ENCODE data around the gene ROR2. TPM values are rescaled to one million over a fixed set of nuclear protein-coding genes. Genes with fewer than 3 reads are reported as not detected.

Gene ROR2
- total and polyA plus RNA-seq, 2 of the 13 experiments (the other 11 are each of a cell fraction or from before 2014, with no cell fraction given): not detected

DNA sequence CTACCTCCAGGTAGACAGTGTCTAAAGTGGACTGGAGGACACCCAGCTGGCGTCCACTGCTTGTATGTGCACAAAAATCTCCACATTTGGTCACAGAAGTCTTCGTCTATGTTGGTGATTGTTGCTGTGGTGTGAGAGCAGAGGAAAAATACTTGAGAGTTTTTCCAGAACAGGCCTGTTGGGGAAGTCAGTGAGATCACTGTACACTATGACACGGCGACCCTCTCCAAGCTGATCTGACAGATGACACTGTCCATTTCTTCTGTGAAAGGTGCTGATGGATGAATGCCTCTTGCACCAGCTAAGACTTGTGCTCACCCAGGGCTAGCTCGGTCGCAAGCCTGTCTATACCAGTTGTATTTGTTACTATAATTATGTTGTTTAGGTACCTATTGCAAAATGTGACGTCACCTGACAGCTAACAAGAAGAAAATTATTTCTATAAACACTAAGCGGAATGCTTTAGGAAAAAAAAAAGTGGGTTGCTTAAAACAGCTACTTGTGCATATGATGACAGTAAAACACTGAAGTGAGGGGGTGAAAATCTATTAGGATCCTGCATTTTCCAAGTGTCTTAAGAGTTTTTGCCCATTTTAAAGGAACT lies 142.3 kb downstream of the ROR2 start:
- CTCF ChIA-PET (ENCODE audit: low intra/inter-chr PET ratio, low total read pairs): no interaction called here
- no TSS peak for BruUV-seq (replicated peaks)
- no peaks in the 10 kb centered on the region for H3K79me2 ChIP-seq (ENCODE audit: insufficient read depth, low read length)

GRCh38 chr9:91805031-91805430 lies 145.0 kb downstream of the ROR2 start:
- intact Hi-C loops (cut with micrococcal nuclease; ENCODE audit: unreplicated experiment): no loop called here
- no peak overlapping the region for H3K9ac ChIP-seq (ENCODE audit: insufficient read depth, low read depth, low read length)
- 33% methylated on average over 3 of the region's 5 CpGs for WGBS (ENCODE audit: low lambda C conversion rate)
- no peaks in the 10 kb centered on the region for H3K36me3 ChIP-seq (replicated peaks in 1 of 2; ENCODE audit: control insufficient read depth in 1 of 2, insufficient read depth in 2 of 2, low read length in 2 of 2)
- DNase-seq (ENCODE audit: low spot score) (no peak), FAIRE-seq (no peak), ATAC-seq (no peak; the same call in 2 of the 3 replicates)
- H3K4me2 ChIP-seq (ENCODE audit: low read depth, low read length): no peak overlapping the region
- no peaks in the 10 kb centered on the region for H3K4me1 ChIP-seq (ENCODE audit: insufficient read depth, low read length)
- in situ Hi-C loops (cut with HindIII; ENCODE audit: extremely low pct_ligation_motif_present, low pct_unique_long_range_greater_than_20kb): no loop called here
- no peak overlapping the region for H2AFZ ChIP-seq (ENCODE audit: low read length)
- POLR2A ChIA-PET: no interaction called here
- H3K4me3 ChIP-seq (replicated peaks in 1 of 3; ENCODE audit: insufficient read depth in 1 of 3, low read depth in 2 of 3, low read length in 3 of 3): no peak overlapping the region
- no peaks in the 10 kb centered on the region for H3K9me3 ChIP-seq (ENCODE audit: low read length)
- H3K27me3 ChIP-seq (ENCODE audit: control insufficient read depth in 1 of 2, insufficient read depth in 2 of 2, low read length in 2 of 2): peaks cover 3 to 58% of the 10 kb centered on the region in 2 experiments
- no peaks in the 10 kb centered on the region for H3K79me2 ChIP-seq (ENCODE audit: insufficient read depth, low read length)
- TF ChIP-seq, protein P1, sequence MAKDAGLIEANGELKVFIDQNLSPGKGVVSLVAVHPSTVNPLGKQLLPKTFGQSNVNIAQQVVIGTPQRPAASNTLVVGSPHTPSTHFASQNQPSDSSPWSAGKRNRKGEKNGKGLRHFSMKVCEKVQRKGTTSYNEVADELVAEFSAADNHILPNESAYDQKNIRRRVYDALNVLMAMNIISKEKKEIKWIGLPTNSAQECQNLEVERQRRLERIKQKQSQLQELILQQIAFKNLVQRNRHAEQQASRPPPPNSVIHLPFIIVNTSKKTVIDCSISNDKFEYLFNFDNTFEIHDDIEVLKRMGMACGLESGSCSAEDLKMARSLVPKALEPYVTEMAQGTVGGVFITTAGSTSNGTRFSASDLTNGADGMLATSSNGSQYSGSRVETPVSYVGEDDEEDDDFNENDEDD (CRISPR knock-in tag; IDR thresholded peaks at IDR 0.05; ENCODE audit: borderline replicate concordance): no peak
- TF ChIP-seq SMARCC2 (IDR thresholded peaks at IDR 0.05) (no peak), YEATS4 (CRISPR knock-in tag; IDR thresholded peaks at IDR 0.05; ENCODE audit: borderline replicate concordance) (no peak), PBX3 (CRISPR knock-in tag; IDR thresholded peaks at IDR 0.05; ENCODE audit: borderline replicate concordance) (no peak)
- no peaks in the 10 kb centered on the region for H4K20me1 ChIP-seq (ENCODE audit: insufficient read depth, low read length)
- H3K27ac ChIP-seq (ENCODE audit: extremely low read length, insufficient read depth, low read length): no peak overlapping the region
- no TSS peak for BruUV-seq (replicated peaks)
- CTCF ChIA-PET (ENCODE audit: low intra/inter-chr PET ratio, low total read pairs): no interaction called here

More for the DNA sequence above, 142.3 kb downstream of the ROR2 start:
- Histone ChIP-seq H2AFZ (ENCODE audit: low read length) (no peak overlapping the region), H3K4me1 (ENCODE audit: insufficient read depth, low read length) (no peaks in the 10 kb centered on the region), H3K27ac (ENCODE audit: extremely low read length, insufficient read depth, low read length) (no peak overlapping the region), H3K4me2 (ENCODE audit: low read depth, low read length) (no peak overlapping the region), H3K27me3 (ENCODE audit: control insufficient read depth in 1 of 2, insufficient read depth in 2 of 2, low read length in 2 of 2) (peaks cover 9 to 65% of the 10 kb centered on the region in 2 experiments), H3K4me3 (replicated peaks in 1 of 3; ENCODE audit: insufficient read depth in 1 of 3, low read depth in 2 of 3, low read length in 3 of 3) (no peak overlapping the region), H3K36me3 (replicated peaks in 1 of 2; ENCODE audit: control insufficient read depth in 1 of 2, insufficient read depth in 2 of 2, low read length in 2 of 2) (no peaks in the 10 kb centered on the region), H3K9me3 (ENCODE audit: low read length) (no peaks in the 10 kb centered on the region), H4K20me1 (ENCODE audit: insufficient read depth, low read length) (no peaks in the 10 kb centered on the region), H3K9ac (ENCODE audit: insufficient read depth, low read depth, low read length) (no peak overlapping the region)
- TF ChIP-seq TAF1 (CRISPR knock-in tag; IDR thresholded peaks at IDR 0.05) (no peak), ZNF782 (CRISPR knock-in tag; IDR thresholded peaks at IDR 0.05; ENCODE audit: borderline replicate concordance) (no peak), CREB1 (IDR thresholded peaks at IDR 0.05) (peak; percentile 94), CREB1 (CRISPR knock-in tag; IDR thresholded peaks at IDR 0.05) (no peak), ATF7 (IDR thresholded peaks at IDR 0.05) (peak; percentile 90), ATF7 (CRISPR knock-in tag; IDR thresholded peaks at IDR 0.05) (no peak), LCORL (IDR thresholded peaks at IDR 0.05) (no peak), LCORL (CRISPR knock-in tag; IDR thresholded peaks at IDR 0.05) (no peak)
- DNase-seq (ENCODE audit: low spot score): no peak
- ATAC-seq: no peak
- intact Hi-C loops (cut with micrococcal nuclease; ENCODE audit: unreplicated experiment): no loop called here
- WGBS (ENCODE audit: low lambda C conversion rate): 14% methylated on average over 8 of the region's 8 CpGs
- FAIRE-seq: no peak
- POLR2A ChIA-PET: no interaction called here
- in situ Hi-C loops (cut with HindIII; ENCODE audit: extremely low pct_ligation_motif_present, low pct_unique_long_range_greater_than_20kb): no loop called here
